Stimulated activated CD8-positive, alpha-beta memory T cell treated with anti-CD3 and anti-CD28 coated beads, Interleukin-4, amount 100 ng/mL, for 48 hours (primary cell): Measurements from ENCODE around the gene EZH2.

Source experiments
- DNase-seq: peaks from one replicate; pipeline ENCODE4 v3.0.0-alpha.2; 2020

EZH2 gene

GRCh38 chr7:148761499-148762278 lies 122.4 kb downstream of the EZH2 start:
- DNase-seq: no peak
